Erythroblast (primary cell): ENCODE measurements around the gene CORO2A.

Source experiments
- GATA1 ChIP-seq: IDR thresholded peaks from 2 replicates; pipeline ENCODE4 v1.6.1; 2011; ENCODE audit warnings: low read depth, mild to moderate bottlenecking, control low read depth, low read length, moderate library complexity
- POLR2A ChIP-seq: IDR thresholded peaks from 2 replicates; pipeline ENCODE4 v1.6.1; 2011; ENCODE audit warnings: mild to moderate bottlenecking, low read length

GRCh38 chr9:98206754-98207153 lies 14.3 kb upstream of the CORO2A start:
- TF ChIP-seq POLR2A = no peak
- no peak for TF ChIP-seq GATA1
